Endothelial cell of umbilical vein (primary cell): ENCODE results near the gene EPHA4. TPM values are rescaled to one million over a fixed set of nuclear protein-coding genes. Genes with fewer than 3 reads are reported as not detected.

Experiments used
- BruUV-seq: library from RNA; stranded (reverse); fragments of 400-500 nt; replicated peaks from 2 replicates; lab custom pipeline; 2021; lab: Mats Ljungman, UMichigan
- CTCF ChIA-PET: fragments of 300-600, 350-600 bp; sonication (Branson Sonifier 250); formaldehyde crosslinking; loops from one replicate; lab custom pipeline; 2021; ENCODE audit warnings: antibody characterized with exemption, inconsistent platforms; lab: Charles Lee
- POLR2A ChIA-PET: fragments of 300-600, 350-600 bp; sonication (Branson Sonifier 250); formaldehyde crosslinking; loops from one replicate; lab custom pipeline; 2021; ENCODE audit warnings: antibody characterized with exemption, inconsistent platforms; lab: Charles Lee
- DNase-seq: peaks from one replicate; pipeline ENCODE4 v3.0.0-alpha.2; 2011; ENCODE audit warnings: low read depth, low spot score
- FAIRE-seq: peaks from 2 replicates; lab custom pipeline; 2011; peaks lifted over from hg19 to GRCh38; lab: Jason Lieb, UNC
- H2AFZ ChIP-seq: 2 replicates; pipeline ENCODE4 v1.6.0; 2012; ENCODE audit warnings: low read depth, low read length, control low read depth, inconsistent platforms
- H3K27ac ChIP-seq: 2 replicates; pipeline ENCODE4 v1.5.1; 2011; ENCODE audit warnings: low read depth, mild to moderate bottlenecking, control low read depth, low read length, moderate library complexity; ENCODE audit not compliant: insufficient read depth
- H3K27me3 ChIP-seq, 2 experiments: 2 replicates each; pipeline versions ENCODE4 v1.6.0 to v1.6.1; 2011; ENCODE audit warnings: low read length in 2 of 2, mixed read lengths in 1 of 2; ENCODE audit not compliant: control insufficient read depth in 2 of 2, insufficient read depth in 2 of 2
- H3K36me3 ChIP-seq, 2 experiments: 2 replicates in 1 of 2; 3 replicates in 1 of 2; pipeline ENCODE4 v1.5.1; 2011; ENCODE audit warnings: low read length in 2 of 2, mild to moderate bottlenecking in 1 of 2, moderate library complexity in 1 of 2; ENCODE audit not compliant: control insufficient read depth in 2 of 2, insufficient read depth in 2 of 2; ENCODE audit errors: extremely low read depth in 1 of 2
- H3K4me1 ChIP-seq: 3 replicates; pipeline ENCODE4 v1.5.1; 2011; ENCODE audit warnings: mild to moderate bottlenecking, low read length; ENCODE audit not compliant: control insufficient read depth, insufficient read depth; ENCODE audit errors: extremely low read depth
- H3K4me2 ChIP-seq: 2 replicates; pipeline ENCODE4 v1.6.1; 2011; ENCODE audit warnings: low read length, control low read depth, mixed read lengths; ENCODE audit not compliant: insufficient read depth
- H3K4me3 ChIP-seq, 3 experiments: fragments of 200-600 bp in 1 of 3; sonication (generic), shearing (Covaris generic) in 1 of 3; replicated peaks in 1 of 3; 2 replicates each; pipeline ENCODE4 v1.5.1; 2011 to 2016; ENCODE audit warnings: control low read depth in 3 of 3, low read length in 3 of 3, mild to moderate bottlenecking in 2 of 3, inconsistent platforms in 1 of 3, low read depth in 1 of 3, moderate library complexity in 1 of 3; ENCODE audit not compliant: insufficient read depth in 1 of 3
- H3K79me2 ChIP-seq: 2 replicates; pipeline ENCODE4 v1.6.0; 2012; ENCODE audit warnings: low read length, inconsistent platforms; ENCODE audit not compliant: control insufficient read depth, insufficient read depth
- H3K9ac ChIP-seq: replicated peaks from 2 replicates; pipeline ENCODE3; 2011; ENCODE audit warnings: low read length, control low read depth; ENCODE audit not compliant: insufficient read depth; ENCODE audit errors: extremely low read depth
- H3K9me1 ChIP-seq: replicated peaks from 3 replicates; pipeline ENCODE4 v1.6.0; 2011; ENCODE audit warnings: mild to moderate bottlenecking, low read length; ENCODE audit not compliant: control insufficient read depth, insufficient read depth; ENCODE audit errors: extremely low read depth
- H3K9me3 ChIP-seq: replicated peaks from 2 replicates; pipeline ENCODE4 v1.5.1; 2012; ENCODE audit warnings: low read length, inconsistent platforms; ENCODE audit not compliant: control insufficient read depth, insufficient read depth
- H4K20me1 ChIP-seq: replicated peaks from 2 replicates; pipeline ENCODE3; 2011; ENCODE audit warnings: mild to moderate bottlenecking, low read length; ENCODE audit not compliant: control insufficient read depth, insufficient read depth; ENCODE audit errors: extremely low read depth
- EZH2 ChIP-seq: IDR thresholded peaks from 2 replicates; pipeline ENCODE4 v1.6.1; 2012; ENCODE audit warnings: borderline replicate concordance, low read depth, mild to moderate bottlenecking, moderate library complexity, low read length, inconsistent platforms; ENCODE audit not compliant: severe bottlenecking
- FOS ChIP-seq: IDR thresholded peaks from 2 replicates; pipeline ENCODE4 v1.6.1; 2011; ENCODE audit warnings: mild to moderate bottlenecking, low read length, moderate library complexity, borderline replicate concordance; ENCODE audit not compliant: insufficient read depth
- GATA2 ChIP-seq: IDR thresholded peaks from 2 replicates; pipeline ENCODE4 v1.7.0; 2011; ENCODE audit warnings: low read depth, mild to moderate bottlenecking, moderate library complexity, mixed read lengths, low read length; ENCODE audit not compliant: insufficient read length, insufficient read depth
- MYC ChIP-seq: IDR thresholded peaks from one replicate; pipeline ENCODE4 v1.6.1; 2011; ENCODE audit warnings: mild to moderate bottlenecking, low read depth, low read length
- POLR2AphosphoS5 ChIP-seq: IDR thresholded peaks from 2 replicates; pipeline ENCODE4 v1.6.1; 2012; ENCODE audit warnings: low read depth, mild to moderate bottlenecking, control low read depth, low read length, moderate library complexity; ENCODE audit not compliant: insufficient read depth
- dilution Hi-C: fragments of 300-500 bp; cut with MboI; formaldehyde crosslinking; loops from one replicate; pipeline ENCODE4 v1.15.0; 2019; ENCODE audit warnings: low sequenced_read_pairs; ENCODE audit not compliant: extremely low pct_ligation_motif_present
- intact Hi-C: fragments of 100-400 bp; cut with micrococcal nuclease; formaldehyde crosslinking; loops from one replicate; pipeline ENCODE4 v1.10.0; 2022
- polyA plus RNA-seq, 4 experiments: library from polyadenylated mRNA; depleted of rRNA in 3 of 4; stranded (reverse) in 3 of 4; unstranded in 1 of 4; fragments of >200 nt; gene quantifications; 2 replicates each; pipeline versions ENCODE4 v1.2.1 to v1.2.3, GENCODE V29; 2011 to 2012; ENCODE audit warnings: missing spikeins in 1 of 4
- total RNA-seq: library from RNA; stranded (reverse); gene quantifications from 2 replicates; pipeline ENCODE4 v1.2.3, GENCODE V29; 2021
- TF ChIP-seq, protein P1 (sequence below), 2 donors: IDR thresholded peaks; 1 replicate in 1 of 2; 2 replicates in 1 of 2; pipeline ENCODE4 v1.5.1; 2011; ENCODE audit warnings: low read length in 2 of 2, mild to moderate bottlenecking in 2 of 2, moderate library complexity in 2 of 2, control low read depth in 1 of 2, inconsistent platforms in 1 of 2, low read depth in 1 of 2; ENCODE audit not compliant: insufficient read depth in 1 of 2; ENCODE audit errors: extremely low read depth in 1 of 2

The EPHA4 gene
- total and polyA plus RNA-seq, 2 donors (not counting 3 experiments of a cell fraction or from before 2014, with no cell fraction given) = 11.9 to 19.8 TPM

DNA sequence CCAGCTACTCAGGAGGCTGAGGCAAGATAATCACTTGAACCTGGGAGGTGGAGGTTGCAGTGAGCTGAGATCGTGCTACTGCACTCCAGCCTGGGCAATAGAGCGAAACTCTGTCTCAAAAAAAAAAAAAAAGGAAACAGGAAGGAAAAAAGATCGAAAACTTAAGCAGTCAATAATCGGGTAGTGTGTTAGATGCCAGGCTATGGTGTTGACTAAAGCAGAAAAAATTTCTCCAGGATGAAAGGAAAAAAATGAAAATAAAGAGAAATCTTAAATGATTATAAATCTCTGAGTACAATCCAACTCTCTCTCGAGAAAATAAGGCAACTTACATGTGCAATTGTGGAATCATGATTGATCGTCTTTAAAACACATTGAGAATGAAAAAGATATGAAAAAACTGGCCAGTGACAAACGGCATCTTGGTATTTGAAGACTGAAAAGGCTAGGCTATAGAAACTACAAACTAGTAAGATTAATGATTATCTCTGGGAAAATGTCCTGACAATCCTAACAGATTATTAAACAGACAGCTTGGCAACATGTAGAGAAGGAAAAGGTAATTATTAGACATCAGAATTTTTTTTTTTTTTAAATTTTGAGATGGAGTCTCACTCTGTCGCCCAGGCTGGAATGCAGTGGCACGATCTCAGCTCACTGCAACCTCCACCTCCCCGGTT, 16.3 kb upstream of the EPHA4 start:
- ChIA-PET POLR2A (no interaction called here), CTCF (interaction anchor here (0.8 kb wide), 1 partner anchor 14 kb away, joined by 3 read pairs; no protein-coding TSS in a partner anchor)
- DNase-seq (no peak), FAIRE-seq (no peak)
- H3K36me3 ChIP-seq = no peaks in the 10 kb centered on the region
- no peaks in the 10 kb centered on the region for H3K9me1 ChIP-seq
- no peak overlapping the region for H3K27ac ChIP-seq
- intact Hi-C loops = no loop called here
- no peaks in the 10 kb centered on the region for H3K4me1 ChIP-seq
- H3K4me2 ChIP-seq = no peak overlapping the region
- no peak overlapping the region for H2AFZ ChIP-seq
- H3K4me3 ChIP-seq = no peak overlapping the region
- H3K27me3 ChIP-seq = no peaks in the 10 kb centered on the region
- H3K79me2 ChIP-seq = no peaks in the 10 kb centered on the region
- TF ChIP-seq POLR2AphosphoS5 (no peak), EZH2 (no peak), FOS (no peak), MYC (no peak), GATA2 (no peak)
- TF ChIP-seq, protein P1, sequence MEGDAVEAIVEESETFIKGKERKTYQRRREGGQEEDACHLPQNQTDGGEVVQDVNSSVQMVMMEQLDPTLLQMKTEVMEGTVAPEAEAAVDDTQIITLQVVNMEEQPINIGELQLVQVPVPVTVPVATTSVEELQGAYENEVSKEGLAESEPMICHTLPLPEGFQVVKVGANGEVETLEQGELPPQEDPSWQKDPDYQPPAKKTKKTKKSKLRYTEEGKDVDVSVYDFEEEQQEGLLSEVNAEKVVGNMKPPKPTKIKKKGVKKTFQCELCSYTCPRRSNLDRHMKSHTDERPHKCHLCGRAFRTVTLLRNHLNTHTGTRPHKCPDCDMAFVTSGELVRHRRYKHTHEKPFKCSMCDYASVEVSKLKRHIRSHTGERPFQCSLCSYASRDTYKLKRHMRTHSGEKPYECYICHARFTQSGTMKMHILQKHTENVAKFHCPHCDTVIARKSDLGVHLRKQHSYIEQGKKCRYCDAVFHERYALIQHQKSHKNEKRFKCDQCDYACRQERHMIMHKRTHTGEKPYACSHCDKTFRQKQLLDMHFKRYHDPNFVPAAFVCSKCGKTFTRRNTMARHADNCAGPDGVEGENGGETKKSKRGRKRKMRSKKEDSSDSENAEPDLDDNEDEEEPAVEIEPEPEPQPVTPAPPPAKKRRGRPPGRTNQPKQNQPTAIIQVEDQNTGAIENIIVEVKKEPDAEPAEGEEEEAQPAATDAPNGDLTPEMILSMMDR (IDR thresholded peaks at IDR 0.05; ENCODE audit: extremely low read depth in 1 of 2, insufficient read depth in 1 of 2, low read depth in 1 of 2, low read length in 2 of 2) = no peak
- dilution Hi-C loops = no loop called here
- no peak overlapping the region for H3K9ac ChIP-seq
- no peaks in the 10 kb centered on the region for H3K9me3 ChIP-seq
- no peaks in the 10 kb centered on the region for H4K20me1 ChIP-seq
- BruUV-seq = no TSS peak
